Progenitor cell of endocrine pancreas (in vitro differentiated cells): Measurements from ENCODE around the gene LOC101059915.
"Not testable (repeated sequence)": the region's sequence is repeated elsewhere in the genome, so short reads cannot be mapped to it uniquely, and the experiment has no call there.

Source experiments
- DNase-seq: peaks from one replicate; pipeline ENCODE4 v3.0.0; 2021; ENCODE audit warnings: low spot score; ENCODE audit not compliant: unreplicated experiment
- H3K27ac Mint-ChIP-seq: 2 replicates; pipeline ENCODE4 v1.8.0; 2021; ENCODE audit warnings: mild to moderate bottlenecking, moderate library complexity, mixed read lengths
- H3K27me3 Mint-ChIP-seq: 2 replicates; pipeline ENCODE4 v1.8.0; 2021; ENCODE audit warnings: mixed read lengths
- H3K36me3 Mint-ChIP-seq: 2 replicates; pipeline ENCODE4 v1.8.0; 2022; ENCODE audit warnings: mixed read lengths; ENCODE audit not compliant: insufficient read depth
- H3K4me1 Mint-ChIP-seq: 2 replicates; pipeline ENCODE4 v1.8.0; 2021; ENCODE audit warnings: low read depth, mixed read lengths
- H3K4me3 Mint-ChIP-seq: 2 replicates; pipeline ENCODE4 v1.8.0; 2021; ENCODE audit warnings: low read depth, mild to moderate bottlenecking, moderate library complexity, mixed read lengths
- H3K9me3 Mint-ChIP-seq: 2 replicates; pipeline ENCODE4 v1.8.0; 2021; ENCODE audit warnings: low read depth, mixed read lengths
- CTCF ChIP-seq: fragments of 200-600 bp; sonication (generic); IDR thresholded peaks from one replicate; pipeline ENCODE4 v1.5.0; 2021; ENCODE audit warnings: antibody characterized with exemption, mild to moderate bottlenecking; ENCODE audit not compliant: unreplicated experiment

Gene LOC101059915

GRCh38 chrX:71664202-71664601 is 3.1 kb upstream of the LOC101059915 start:
- H3K36me3 Mint-ChIP-seq, DNase-seq, H3K27ac Mint-ChIP-seq, H3K4me3 Mint-ChIP-seq, H3K27me3 Mint-ChIP-seq, H3K4me1 Mint-ChIP-seq, H3K9me3 Mint-ChIP-seq: not testable (repeated sequence)
- TF ChIP-seq CTCF: peak; percentile 47

- no peak for TF ChIP-seq CTCF
- Mint-ChIP-seq H3K27ac (no peak overlapping the region), H3K4me3 (no peak overlapping the region), H3K36me3 (no peaks in the 10 kb centered on the region), H3K27me3 (no peaks in the 10 kb centered on the region), H3K9me3 (peaks cover 6% of the 10 kb centered on the region), H3K4me1 (no peaks in the 10 kb centered on the region)
- no peak for DNase-seq
These were observed 2.4 kb upstream of the LOC101059915 start for GRCh38 chrX:71664889-71665491.

GRCh38 chrX:71665747-71666146 is 1.6 kb upstream of the LOC101059915 start:
- H3K36me3 Mint-ChIP-seq: no peaks in the 10 kb centered on the region
- H3K4me3 Mint-ChIP-seq: no peak overlapping the region
- no peak overlapping the region for H3K27ac Mint-ChIP-seq
- no peaks in the 10 kb centered on the region for H3K4me1 Mint-ChIP-seq
- TF ChIP-seq CTCF: no peak
- H3K27me3 Mint-ChIP-seq: no peaks in the 10 kb centered on the region
- peaks cover 6% of the 10 kb centered on the region for H3K9me3 Mint-ChIP-seq
- DNase-seq: no peak

GRCh38 chrX:71666240-71667223 is 814 bp upstream of the LOC101059915 start:
- Mint-ChIP-seq H3K36me3 (no peaks in the 10 kb centered on the region), H3K27me3 (no peaks in the 10 kb centered on the region), H3K9me3 (peaks cover 3% of the 10 kb centered on the region), H3K27ac (no peak overlapping the region), H3K4me1 (no peaks in the 10 kb centered on the region), H3K4me3 (no peak overlapping the region)
- no peak for DNase-seq
- TF ChIP-seq CTCF: no peak

GRCh38 chrX:71668248-71668595 is 876 bp downstream of the LOC101059915 start:
- Mint-ChIP-seq H3K4me1 (no peaks in the 10 kb centered on the region), H3K9me3 (peaks cover 8% of the 10 kb centered on the region), H3K4me3 (no peak overlapping the region), H3K36me3 (no peaks in the 10 kb centered on the region), H3K27ac (no peak overlapping the region), H3K27me3 (no peaks in the 10 kb centered on the region)
- DNase-seq: no peak
- no peak for TF ChIP-seq CTCF
